Myocyte (in vitro differentiated cells): ENCODE measurements around the gene TEX2. TPM values are rescaled to one million over a fixed set of nuclear protein-coding genes. Genes with fewer than 3 reads are reported as not detected.
A peak's percentile ranks its signal among the peaks of the same experiment; 100 is the strongest.

Experiments
- DNase-seq: peaks from one replicate; pipeline ENCODE4 v3.0.0-alpha.2; 2012; ENCODE audit warnings: low read depth
- total RNA-seq: library from RNA; depleted of rRNA; stranded (reverse); fragments of >200 nt; gene quantifications from 2 replicates; pipeline ENCODE4 v1.2.3, GENCODE V29; 2014

The TEX2 gene
- total RNA-seq, 1 donor from 2014 or later, result 77.4 TPM

- DNase-seq, result no peak
Measured at GRCh38 chr17:64161380-64162176, 101.5 kb downstream of the TEX2 start.

- no peak for DNase-seq
Measured at GRCh38 chr17:64160378-64160777, 102.7 kb downstream of the TEX2 start.

- DNase-seq, result no peak
Measured at GRCh38 chr17:64158831-64159590, 104.0 kb downstream of the TEX2 start.

DNA sequence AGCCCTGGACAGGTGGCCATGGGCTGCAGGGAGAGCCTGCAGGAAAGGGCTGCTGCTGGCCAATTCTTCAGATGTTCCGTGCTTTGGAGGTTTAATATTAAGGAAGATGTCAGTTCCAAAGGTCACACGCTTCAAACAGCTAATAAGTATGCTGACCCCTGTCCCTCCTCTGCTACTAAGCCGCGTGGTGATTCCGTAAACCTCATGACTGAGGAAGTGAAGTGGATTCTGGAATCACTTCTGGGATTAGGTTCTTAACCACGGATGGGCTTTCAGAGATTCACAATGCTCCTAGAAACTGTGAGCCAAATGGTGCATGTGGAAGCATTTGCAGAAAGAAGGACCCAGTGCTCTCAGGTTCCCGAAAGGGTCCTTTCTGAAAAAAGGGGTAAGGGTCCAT, 104.7 kb downstream of the TEX2 start:
- DNase-seq, result no peak

DNA sequence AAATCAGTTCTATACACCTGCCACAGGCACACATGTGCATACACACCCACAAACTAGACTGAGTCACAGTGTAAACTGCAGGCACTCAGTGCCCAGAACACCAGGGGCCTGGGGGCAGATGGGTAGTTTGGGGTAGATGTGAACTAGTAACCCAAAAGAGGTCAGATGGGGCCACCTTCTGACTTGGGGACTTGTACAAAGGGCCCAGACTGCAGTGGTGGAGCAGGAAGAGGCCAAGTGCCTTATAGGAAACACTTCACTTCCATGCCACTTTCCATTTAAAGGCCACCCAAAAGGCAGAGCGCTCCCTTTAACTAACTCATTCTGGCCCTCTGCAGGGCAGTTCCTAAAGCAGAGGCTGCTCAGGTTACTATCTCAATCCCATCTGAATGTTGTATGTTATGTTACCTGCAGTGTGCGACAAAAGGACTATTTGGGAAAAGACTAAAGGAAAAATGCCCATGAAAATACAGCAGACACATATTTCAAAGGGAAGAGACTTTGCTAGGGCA, 105.3 kb downstream of the TEX2 start:
- DNase-seq, result no peak

- no peak for DNase-seq
Measured at GRCh38 chr17:64156670-64157069, 106.4 kb downstream of the TEX2 start.

DNA sequence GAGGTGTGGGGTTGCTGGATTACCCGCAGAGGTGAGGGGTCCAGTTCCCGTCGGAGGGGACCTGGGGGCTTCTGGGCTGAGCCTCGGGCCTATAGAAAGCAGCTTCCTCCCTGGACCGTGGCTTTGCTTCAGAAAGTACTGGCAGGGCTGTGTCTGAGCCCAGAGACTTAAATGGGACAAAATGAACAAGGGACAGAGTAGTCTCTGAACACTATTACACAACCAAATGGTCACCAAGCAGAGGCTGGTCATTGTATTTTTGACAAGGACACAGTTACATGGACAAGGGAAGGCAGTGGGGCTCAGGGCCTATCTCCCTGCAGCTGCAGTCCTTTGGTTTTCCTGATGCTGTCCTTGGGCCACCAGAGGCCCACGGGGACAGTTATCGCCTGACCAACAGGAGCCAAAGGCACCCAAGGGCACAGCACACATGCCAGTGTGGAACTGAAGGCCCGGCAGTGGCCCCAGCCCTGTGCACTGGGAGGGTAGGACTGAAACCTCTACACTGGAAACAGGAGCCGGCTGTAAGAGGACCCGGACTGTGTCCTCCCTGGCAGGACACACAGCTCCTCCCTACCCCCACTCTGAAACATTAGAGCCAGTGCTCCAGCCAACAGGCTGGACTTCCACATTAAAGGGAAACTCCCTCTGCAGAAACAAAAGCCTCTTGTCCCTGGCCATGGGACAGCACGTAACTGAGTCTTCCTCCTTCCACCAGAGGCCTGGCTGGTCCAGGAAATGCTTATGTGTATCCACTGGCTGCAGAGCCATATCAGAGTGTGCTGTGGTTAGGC, 107.1 kb downstream of the TEX2 start:
- DNase-seq, result peak; percentile 92

- DNase-seq, result no peak
Measured at GRCh38 chr17:64155129-64155528, 107.9 kb downstream of the TEX2 start.

DNA sequence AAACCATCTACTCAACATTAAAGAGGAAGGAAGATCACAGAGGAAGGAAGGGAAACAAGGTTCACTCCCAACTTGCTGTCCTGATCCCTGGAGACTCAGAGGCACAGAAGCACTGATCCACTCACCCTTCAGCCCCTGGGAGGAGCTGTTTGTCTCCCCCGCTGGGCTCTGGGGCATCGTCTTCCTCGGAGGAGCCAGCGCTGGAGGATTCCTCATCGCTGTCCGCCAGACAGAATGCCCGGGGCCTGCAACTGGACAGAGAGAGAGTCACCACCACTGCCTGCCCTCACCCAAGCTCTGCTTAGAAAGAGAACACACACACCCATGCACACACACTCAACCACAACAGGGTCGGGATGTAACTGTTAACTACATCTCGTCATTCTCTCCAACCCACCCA, 108.3 kb downstream of the TEX2 start:
- no peak for DNase-seq

GRCh38 chr17:64154313-64154695, 108.8 kb downstream of the TEX2 start:
- DNase-seq, result no peak

- DNase-seq, result no peak
Measured at GRCh38 chr17:64153565-64154312, 109.3 kb downstream of the TEX2 start.

- peak; percentile 54 for DNase-seq
Measured at GRCh38 chr17:64152428-64153125, 110.5 kb downstream of the TEX2 start.

GRCh38 chr17:64151016-64151368, 112.1 kb downstream of the TEX2 start:
- DNase-seq, result no peak

GRCh38 chr17:64150237-64151015, 112.6 kb downstream of the TEX2 start:
- no peak for DNase-seq

DNA sequence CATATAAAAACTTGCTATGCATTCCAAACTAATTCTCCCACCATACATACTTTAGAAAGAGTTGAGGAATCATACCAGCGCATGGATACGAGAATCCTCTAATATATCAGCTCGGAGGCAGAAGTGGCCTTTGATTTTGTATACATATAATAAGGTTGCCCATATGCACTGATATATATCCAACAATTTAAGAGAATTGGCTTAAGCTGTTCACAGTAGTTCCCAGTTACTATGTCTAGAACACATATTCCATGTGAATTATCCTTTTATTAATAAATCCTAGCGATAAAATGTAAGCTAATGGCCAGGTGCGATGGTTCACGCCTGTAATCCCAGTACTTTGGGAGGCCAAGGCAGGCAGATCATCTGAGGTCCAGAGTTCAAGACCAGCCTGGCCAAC, 113.9 kb downstream of the TEX2 start:
- no peak for DNase-seq

- peak; percentile 77 for DNase-seq
Measured at GRCh38 chr17:64148699-64149098, 114.4 kb downstream of the TEX2 start.

GRCh38 chr17:64148017-64148631, 114.9 kb downstream of the TEX2 start:
- DNase-seq, result no peak

GRCh38 chr17:64147110-64148016, 115.7 kb downstream of the TEX2 start:
- peak; percentile 34 for DNase-seq
